Lower leg skin (tissue), 4 donors: Measurements from ENCODE around the gene PPP1R9B. TPM values are rescaled to one million over a fixed set of nuclear protein-coding genes. Genes with fewer than 3 reads are reported as not detected.

ENCODE experiments used
- DNase-seq, 2 donors: peaks; one replicate each; pipeline ENCODE4 v3.0.0-alpha.2; 2019; ENCODE audit warnings: low spot score in 2 of 2
- H3K4me3 ChIP-seq: fragments of 200-600 bp; sonication (generic); 2 replicates; pipeline ENCODE4 v1.5.1; 2017; ENCODE audit warnings: mild to moderate bottlenecking, low read depth; ENCODE audit not compliant: poor library complexity, severe bottlenecking
- POLR2A ChIP-seq, 2 donors: fragments of 450-650 bp; IDR thresholded peaks; one replicate each; pipeline ENCODE4 v1.6.1; 2016 to 2017; ENCODE audit warnings: antibody characterized with exemption in 2 of 2, mild to moderate bottlenecking in 1 of 2, moderate library complexity in 1 of 2
- whole genome bisulfite sequencing, 2 donors: methylation state at CpG; one replicate each; pipeline ENCODE4 v1.1.5; 2018; 5-methylcytosine and 5-hydroxymethylcytosine counted together
- intact Hi-C: fragments of 100-400 bp; cut with DNase I; formaldehyde crosslinking; loops from one replicate; pipeline ENCODE4 v1.15.0; 2023; ENCODE audit warnings: low total_unique reads
- total RNA-seq, 4 donors: library from RNA; depleted of rRNA; stranded (reverse); fragments of >200 nt; gene quantifications; one replicate each; pipeline ENCODE4 v1.1.0, GENCODE V29; 2016
- TF ChIP-seq, protein P1 (sequence below), 3 donors: fragments of 450-650 bp; IDR thresholded peaks; one replicate each; pipeline ENCODE4 v1.5.1; 2016; ENCODE audit warnings: antibody characterized with exemption in 3 of 3, mild to moderate bottlenecking in 3 of 3, moderate library complexity in 2 of 3

Gene PPP1R9B
- total RNA-seq, 4 donors from 2014 or later, result 20.7 to 31.9 (median 29.5) TPM

DNA sequence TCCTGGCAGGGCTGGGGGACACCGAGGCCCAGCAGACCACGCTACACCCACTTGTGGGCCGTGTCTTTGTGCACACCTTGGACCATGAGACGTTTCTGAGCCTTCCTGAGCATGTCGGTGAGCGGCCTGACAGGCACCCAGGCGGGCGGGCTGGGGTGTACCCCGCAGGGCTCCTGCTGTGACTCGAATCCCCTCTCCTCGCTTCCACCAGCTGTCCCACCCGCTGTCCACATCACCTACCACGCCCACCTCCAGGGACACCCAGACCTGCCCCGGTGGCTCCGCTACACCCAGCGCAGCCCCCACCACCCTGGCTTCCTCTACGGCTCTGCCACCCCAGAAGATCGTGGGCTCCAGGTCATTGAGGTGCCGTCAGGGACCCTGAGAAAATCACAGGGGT is 16.9 kb upstream of the PPP1R9B start:
- DNase-seq, result no peak
- intact Hi-C loops, result no loop called here
- TF ChIP-seq, protein P1, sequence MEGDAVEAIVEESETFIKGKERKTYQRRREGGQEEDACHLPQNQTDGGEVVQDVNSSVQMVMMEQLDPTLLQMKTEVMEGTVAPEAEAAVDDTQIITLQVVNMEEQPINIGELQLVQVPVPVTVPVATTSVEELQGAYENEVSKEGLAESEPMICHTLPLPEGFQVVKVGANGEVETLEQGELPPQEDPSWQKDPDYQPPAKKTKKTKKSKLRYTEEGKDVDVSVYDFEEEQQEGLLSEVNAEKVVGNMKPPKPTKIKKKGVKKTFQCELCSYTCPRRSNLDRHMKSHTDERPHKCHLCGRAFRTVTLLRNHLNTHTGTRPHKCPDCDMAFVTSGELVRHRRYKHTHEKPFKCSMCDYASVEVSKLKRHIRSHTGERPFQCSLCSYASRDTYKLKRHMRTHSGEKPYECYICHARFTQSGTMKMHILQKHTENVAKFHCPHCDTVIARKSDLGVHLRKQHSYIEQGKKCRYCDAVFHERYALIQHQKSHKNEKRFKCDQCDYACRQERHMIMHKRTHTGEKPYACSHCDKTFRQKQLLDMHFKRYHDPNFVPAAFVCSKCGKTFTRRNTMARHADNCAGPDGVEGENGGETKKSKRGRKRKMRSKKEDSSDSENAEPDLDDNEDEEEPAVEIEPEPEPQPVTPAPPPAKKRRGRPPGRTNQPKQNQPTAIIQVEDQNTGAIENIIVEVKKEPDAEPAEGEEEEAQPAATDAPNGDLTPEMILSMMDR (IDR thresholded peaks at IDR 0.05), result no peak
- TF ChIP-seq POLR2A (IDR thresholded peaks at IDR 0.05), result no peak
- H3K4me3 ChIP-seq, result no peak overlapping the region
- WGBS, 2 donors, result 84 to 86% methylated on average over 19 of the region's 19 CpGs

DNA sequence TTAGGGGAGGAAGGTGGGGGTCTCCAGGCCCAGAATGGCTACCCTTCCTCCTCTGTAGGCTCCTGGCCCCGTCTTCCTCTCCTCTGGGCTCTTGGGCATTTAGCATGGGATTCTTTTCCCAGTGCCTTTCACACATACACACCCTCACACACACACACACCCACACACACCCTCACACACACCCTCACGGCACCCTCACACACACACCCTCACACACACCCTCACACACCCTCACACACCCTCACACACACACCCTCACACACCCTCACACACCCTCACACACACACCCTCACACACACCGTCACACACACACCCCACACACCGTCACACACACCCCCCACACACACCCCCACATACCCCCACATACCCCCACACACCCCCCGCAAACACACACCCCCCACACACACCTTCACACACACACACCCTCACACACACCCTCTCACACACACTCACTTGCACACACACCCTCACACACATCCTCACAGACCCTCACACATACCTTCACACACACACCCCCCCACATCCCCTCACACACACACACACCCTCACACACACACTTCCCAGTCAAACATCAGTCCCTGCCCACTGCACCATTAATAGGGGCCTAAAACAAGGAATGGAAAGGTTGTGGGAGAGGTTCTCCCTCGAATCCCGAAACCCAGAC is 16.2 kb upstream of the PPP1R9B start:
- intact Hi-C loops, result no loop called here
- WGBS, 2 donors, result 54 to 74% methylated on average over 7 of the region's 7 CpGs
- no peak overlapping the region for H3K4me3 ChIP-seq
- DNase-seq, result no peak
- TF ChIP-seq, protein P1 (IDR thresholded peaks at IDR 0.05), result no peak
- TF ChIP-seq POLR2A (IDR thresholded peaks at IDR 0.05), result no peak

DNA sequence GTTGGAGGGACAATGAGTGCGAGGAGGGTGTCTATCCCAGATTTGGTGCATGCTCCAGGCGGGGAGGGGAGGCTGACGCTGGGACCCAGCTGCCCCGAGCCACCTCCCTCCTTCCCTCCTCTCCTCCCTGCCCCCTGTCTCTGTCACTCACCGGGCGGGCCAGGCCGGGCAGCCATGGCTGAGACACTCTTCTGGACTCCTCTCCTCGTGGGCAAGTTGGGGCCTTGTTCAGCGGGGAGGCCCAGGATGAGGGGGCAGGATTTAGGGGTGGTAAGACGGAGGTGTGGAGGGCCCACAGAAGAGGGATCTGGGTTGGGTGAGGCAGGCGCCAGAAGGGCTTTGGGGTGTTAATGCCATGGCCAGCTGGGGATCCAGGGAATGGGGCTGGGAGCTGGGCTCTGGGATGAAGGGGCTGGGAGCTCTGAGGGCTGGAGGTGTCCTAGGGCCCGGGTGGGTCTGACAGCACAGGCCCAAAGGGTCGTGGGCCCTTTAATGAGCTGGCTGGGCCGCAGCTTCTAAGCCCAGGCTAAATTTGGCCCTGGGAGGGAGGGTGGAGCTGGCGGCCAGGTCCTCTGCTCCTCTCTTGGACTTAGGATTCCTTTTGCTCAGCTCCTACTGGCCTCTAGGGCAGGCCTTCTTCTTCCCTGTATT is 15.5 kb upstream of the PPP1R9B start, which contains the start of gene SGCA:
SGCA (plus strand) TSS at position 139 of the 651 bp plus-strand sequence; CDS start at position 175, 36 bp downstream.
- DNase-seq, result no peak
- intact Hi-C loops, result no loop called here
- WGBS, 2 donors, result 61 to 68% methylated on average over 15 of the region's 15 CpGs
- no peak within 1 kb of the TSS for H3K4me3 ChIP-seq
- TF ChIP-seq, protein P1 (IDR thresholded peaks at IDR 0.05), result no peak
- TF ChIP-seq POLR2A (IDR thresholded peaks at IDR 0.05), result no peak

DNA sequence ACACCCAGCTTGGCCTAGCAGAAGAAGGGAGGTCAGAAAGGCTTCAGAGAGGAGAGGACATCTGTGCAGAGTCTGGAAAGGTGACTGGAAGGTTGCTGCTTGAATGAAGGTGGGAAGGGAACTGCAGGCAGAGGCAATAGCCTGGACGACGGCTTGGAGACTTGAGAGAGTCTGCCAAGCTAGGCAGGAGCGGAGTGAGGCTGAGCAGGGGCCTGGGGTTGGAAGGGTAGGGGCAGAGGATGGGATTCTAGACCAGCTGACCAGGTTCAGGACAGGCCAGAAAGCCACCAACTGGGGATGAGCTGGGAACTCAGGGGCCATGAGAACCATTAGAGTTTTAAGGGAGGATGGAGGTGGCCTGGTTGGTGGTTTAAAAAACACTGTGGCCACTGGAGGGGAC is 15.0 kb upstream of the PPP1R9B start:
- WGBS, 2 donors, result 63 to 65% methylated on average over 3 of the region's 3 CpGs

DNA sequence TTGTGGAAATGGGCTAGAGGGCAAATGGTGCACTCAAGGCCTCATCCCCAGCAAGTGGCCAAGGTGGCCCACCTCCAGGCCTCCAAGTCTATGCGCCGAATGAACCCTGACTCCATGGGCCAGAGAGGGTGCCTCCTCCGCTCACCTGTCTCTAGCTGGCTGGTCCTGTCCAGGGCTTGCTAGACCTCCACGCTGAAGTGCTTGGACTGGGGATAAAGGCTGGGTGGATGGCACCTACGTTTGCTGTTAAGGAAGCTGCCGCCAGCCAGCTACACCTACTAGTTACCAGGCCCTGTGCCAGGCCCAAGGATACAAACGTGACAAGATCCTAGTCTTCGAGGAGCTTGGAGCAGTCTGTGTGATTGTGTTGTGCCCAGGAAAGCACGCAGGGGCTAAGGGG is 14.6 kb upstream of the PPP1R9B start:
- no peak overlapping the region for H3K4me3 ChIP-seq
- WGBS, 2 donors, result 72 to 73% methylated on average over 9 of the region's 9 CpGs
- no peak for DNase-seq
- TF ChIP-seq POLR2A (IDR thresholded peaks at IDR 0.05), result no peak
- TF ChIP-seq, protein P1 (IDR thresholded peaks at IDR 0.05), result no peak
- intact Hi-C loops, result no loop called here

More for the DNA sequence above, 15.0 kb upstream of the PPP1R9B start:
- TF ChIP-seq, protein P1 (IDR thresholded peaks at IDR 0.05), result no peak
- no peak for TF ChIP-seq POLR2A (IDR thresholded peaks at IDR 0.05)
- no peak for DNase-seq
- H3K4me3 ChIP-seq, result no peak overlapping the region
- intact Hi-C loops, result no loop called here
